ENCODE results near the gene TNFRSF19. TPM values are rescaled to one million over a fixed set of nuclear protein-coding genes. Genes with fewer than 3 reads are reported as not detected.

Gene TNFRSF19
- total and polyA plus RNA-seq, 2 of the 13 experiments (the other 11 are each of a cell fraction or from before 2014, with no cell fraction given) = 75.3 to 77.7 TPM

DNA sequence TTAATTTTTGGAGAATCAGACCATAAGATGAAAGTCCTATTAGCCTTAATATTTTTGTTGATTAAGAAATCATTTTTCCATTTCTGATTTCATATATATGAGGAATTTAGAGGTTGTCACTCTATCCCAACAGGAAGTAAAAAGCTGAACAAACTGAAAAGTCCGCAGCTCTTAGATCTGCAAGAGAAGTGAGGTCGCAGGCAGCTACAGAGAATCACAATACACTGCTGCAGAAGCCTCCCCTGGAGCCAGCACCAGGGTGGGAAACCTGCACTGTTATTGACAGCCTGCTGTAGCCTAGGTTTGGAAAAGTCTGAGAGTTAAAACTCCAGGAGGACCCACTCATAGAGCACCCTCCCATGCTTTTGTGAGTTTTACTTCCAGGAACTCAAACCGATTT is 29.9 kb downstream of the TNFRSF19 start:
- no peaks in the 10 kb centered on the region for H4K20me1 ChIP-seq (ENCODE audit: insufficient read depth, low read length)
- TF ChIP-seq, protein P1, sequence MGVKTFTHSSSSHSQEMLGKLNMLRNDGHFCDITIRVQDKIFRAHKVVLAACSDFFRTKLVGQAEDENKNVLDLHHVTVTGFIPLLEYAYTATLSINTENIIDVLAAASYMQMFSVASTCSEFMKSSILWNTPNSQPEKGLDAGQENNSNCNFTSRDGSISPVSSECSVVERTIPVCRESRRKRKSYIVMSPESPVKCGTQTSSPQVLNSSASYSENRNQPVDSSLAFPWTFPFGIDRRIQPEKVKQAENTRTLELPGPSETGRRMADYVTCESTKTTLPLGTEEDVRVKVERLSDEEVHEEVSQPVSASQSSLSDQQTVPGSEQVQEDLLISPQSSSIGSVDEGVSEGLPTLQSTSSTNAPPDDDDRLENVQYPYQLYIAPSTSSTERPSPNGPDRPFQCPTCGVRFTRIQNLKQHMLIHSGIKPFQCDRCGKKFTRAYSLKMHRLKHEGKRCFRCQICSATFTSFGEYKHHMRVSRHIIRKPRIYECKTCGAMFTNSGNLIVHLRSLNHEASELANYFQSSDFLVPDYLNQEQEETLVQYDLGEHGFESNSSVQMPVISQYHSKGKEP (CRISPR knock-in tag; IDR thresholded peaks at IDR 0.05) = no peak
- TF ChIP-seq KLF13 (CRISPR knock-in tag; IDR thresholded peaks at IDR 0.05) (no peak), IRF2 (CRISPR knock-in tag; IDR thresholded peaks at IDR 0.05) (no peak), ZNF17 (CRISPR knock-in tag; IDR thresholded peaks at IDR 0.05) (no peak), ZNF782 (CRISPR knock-in tag; IDR thresholded peaks at IDR 0.05; ENCODE audit: borderline replicate concordance) (no peak), POLR2AphosphoS5 (IDR thresholded peaks at IDR 0.05; ENCODE audit: low read depth, low read length) (no peak), ZNF543 (CRISPR knock-in tag; IDR thresholded peaks at IDR 0.05) (no peak), ZNF292 (CRISPR knock-in tag; IDR thresholded peaks at IDR 0.05; ENCODE audit: borderline replicate concordance, low read depth) (no peak), MED1 (CRISPR knock-in tag; IDR thresholded peaks at IDR 0.05) (no peak), NCOA1 (CRISPR knock-in tag; IDR thresholded peaks at IDR 0.05) (no peak), CBX1 (IDR thresholded peaks at IDR 0.05; ENCODE audit: low read depth) (no peak), HNF4G (IDR thresholded peaks at IDR 0.05; ENCODE audit: borderline replicate concordance, low read depth, low read length) (no peak), HNF4G (CRISPR knock-in tag; IDR thresholded peaks at IDR 0.05; ENCODE audit: borderline replicate concordance, low read depth) (no peak), ZNF329 (CRISPR knock-in tag; IDR thresholded peaks at IDR 0.05; ENCODE audit: low read depth) (no peak)
- TF ChIP-seq, protein P2, sequence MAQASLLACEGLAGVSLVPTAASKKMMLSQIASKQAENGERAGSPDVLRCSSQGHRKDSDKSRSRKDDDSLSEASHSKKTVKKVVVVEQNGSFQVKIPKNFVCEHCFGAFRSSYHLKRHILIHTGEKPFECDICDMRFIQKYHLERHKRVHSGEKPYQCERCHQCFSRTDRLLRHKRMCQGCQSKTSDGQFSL (CRISPR knock-in tag; IDR thresholded peaks at IDR 0.05) = no peak
- TF ChIP-seq, protein P3, sequence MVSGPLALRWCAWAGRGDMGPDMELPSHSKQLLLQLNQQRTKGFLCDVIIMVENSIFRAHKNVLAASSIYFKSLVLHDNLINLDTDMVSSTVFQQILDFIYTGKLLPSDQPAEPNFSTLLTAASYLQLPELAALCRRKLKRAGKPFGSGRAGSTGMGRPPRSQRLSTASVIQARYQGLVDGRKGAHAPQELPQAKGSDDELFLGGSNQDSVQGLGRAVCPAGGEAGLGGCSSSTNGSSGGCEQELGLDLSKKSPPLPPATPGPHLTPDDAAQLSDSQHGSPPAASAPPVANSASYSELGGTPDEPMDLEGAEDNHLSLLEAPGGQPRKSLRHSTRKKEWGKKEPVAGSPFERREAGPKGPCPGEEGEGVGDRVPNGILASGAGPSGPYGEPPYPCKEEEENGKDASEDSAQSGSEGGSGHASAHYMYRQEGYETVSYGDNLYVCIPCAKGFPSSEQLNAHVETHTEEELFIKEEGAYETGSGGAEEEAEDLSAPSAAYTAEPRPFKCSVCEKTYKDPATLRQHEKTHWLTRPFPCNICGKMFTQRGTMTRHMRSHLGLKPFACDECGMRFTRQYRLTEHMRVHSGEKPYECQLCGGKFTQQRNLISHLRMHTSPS (CRISPR knock-in tag; IDR thresholded peaks at IDR 0.05; ENCODE audit: low read depth) = no peak
- H3K9me3 ChIP-seq (ENCODE audit: low read length) = no peaks in the 10 kb centered on the region
- ATAC-seq (peak; percentile 70), DNase-seq (ENCODE audit: low spot score) (no peak), FAIRE-seq (no peak)
- in situ Hi-C loops (cut with HindIII; ENCODE audit: extremely low pct_ligation_motif_present, low pct_unique_long_range_greater_than_20kb) (no loop called here), intact Hi-C loops (cut with micrococcal nuclease; ENCODE audit: unreplicated experiment) (no loop called here)
- H3K4me3 ChIP-seq (replicated peaks in 1 of 3; ENCODE audit: insufficient read depth in 1 of 3, low read depth in 2 of 3, low read length in 3 of 3) = no peak overlapping the region
- H3K9ac ChIP-seq (ENCODE audit: insufficient read depth, low read depth, low read length) = no peak overlapping the region
- CTCF ChIA-PET (ENCODE audit: low intra/inter-chr PET ratio, low total read pairs) = no interaction called here
- no peak overlapping the region for H2AFZ ChIP-seq (ENCODE audit: low read length)
- no TSS peak for BruUV-seq (replicated peaks)
- no peaks in the 10 kb centered on the region for H3K27me3 ChIP-seq (ENCODE audit: control insufficient read depth in 1 of 2, insufficient read depth in 2 of 2, low read length in 2 of 2)
- WGBS (ENCODE audit: low lambda C conversion rate) = 75% methylated on average over 3 of the region's 3 CpGs
- POLR2A ChIA-PET = interaction anchor here (1.0 to 1.5 kb wide), 5 partner anchors 9 to 30 kb away, joined by 3 to 6 read pairs (median 5); partner anchors contain the start of gene TNFRSF19
- 0 out of 2 replicates have a peak overlapping the region, but pooled peaks have one; percentile 12 for H3K4me2 ChIP-seq (ENCODE audit: low read depth, low read length)
- H3K79me2 ChIP-seq (ENCODE audit: insufficient read depth, low read length) = no peaks in the 10 kb centered on the region
- H3K36me3 ChIP-seq (replicated peaks in 1 of 2; ENCODE audit: control insufficient read depth in 1 of 2, insufficient read depth in 2 of 2, low read length in 2 of 2) = peaks cover 2 to 5% of the 10 kb centered on the region in 2 experiments; a peak in 3 of 5 replicates
- peak overlapping the region; percentile 58 for H3K27ac ChIP-seq (ENCODE audit: extremely low read length, insufficient read depth, low read length)
- H3K4me1 ChIP-seq (ENCODE audit: insufficient read depth, low read length) = peaks cover 46% of the 10 kb centered on the region
